ENCODE measurements around the gene PPP3R2. TPM values are rescaled to one million over a fixed set of nuclear protein-coding genes. Genes with fewer than 3 reads are reported as not detected.

Gene PPP3R2
- total RNA-seq, 1 experiment from 2014 or later: not detected

DNA sequence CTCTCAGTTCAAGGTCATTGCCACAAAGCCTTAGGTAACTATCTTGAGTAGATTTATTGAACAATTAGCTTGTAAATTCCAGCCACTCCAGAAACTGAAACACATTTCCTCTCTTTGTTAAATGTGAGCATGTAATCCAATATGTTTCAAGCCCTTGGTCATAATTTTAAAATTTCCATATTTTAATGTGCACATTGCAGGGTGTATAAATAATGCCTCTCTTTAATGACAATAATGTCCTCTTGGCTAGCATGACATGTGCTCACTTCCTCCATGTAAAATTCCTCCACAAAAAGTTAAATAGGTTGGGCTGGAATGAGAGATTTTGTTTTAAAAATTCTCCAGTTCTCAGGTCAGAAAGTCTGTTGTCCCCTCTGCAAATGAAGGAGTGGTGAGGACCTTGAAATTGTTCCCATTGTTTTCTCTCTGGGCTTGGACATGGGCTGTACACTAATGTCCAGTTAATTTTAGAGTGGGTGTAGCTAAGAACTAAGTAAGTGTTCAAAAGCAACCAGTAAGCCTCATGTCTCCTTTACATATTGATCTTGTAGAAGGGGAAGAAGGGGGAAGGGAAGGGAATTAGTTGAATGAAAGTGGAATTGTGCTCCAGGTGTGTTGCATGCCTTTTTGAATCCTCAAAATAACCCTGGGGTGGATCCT, 2.9 kb downstream of the PPP3R2 start:
- H2BK5ac ChIP-seq (ENCODE audit: insufficient read length, low read length): no peak overlapping the region
- H3K4me2 ChIP-seq (ENCODE audit: insufficient read depth, insufficient read length, low read length): no peak overlapping the region
- no peaks in the 10 kb centered on the region for H3K23me2 ChIP-seq (ENCODE audit: insufficient read length, low read depth, low read length, poor library complexity, severe bottlenecking)
- H3K4ac ChIP-seq (ENCODE audit: low read depth, low read length): no peak overlapping the region
- no peak overlapping the region for H3K23ac ChIP-seq (ENCODE audit: insufficient read length, low read depth, low read length)
- Mint-ChIP-seq H3K27ac (no peak overlapping the region), H3K36me3 (ENCODE audit: insufficient read depth in 1 of 3, low read depth in 3 of 3) (no peaks in the 10 kb centered on the region), H3K4me3 (no peak overlapping the region), H3K4me1 (peaks cover 3 to 7% of the 10 kb centered on the region in 2 experiments; a peak in 3 of 4 replicates), H3K27me3 (ENCODE audit: low read depth) (peaks cover 4% of the 10 kb centered on the region; the same call in 1 of the 2 replicates), H3K9me3 (no peaks in the 10 kb centered on the region)
- no peak overlapping the region for H2BK120ac ChIP-seq (ENCODE audit: low read depth, low read length, poor library complexity, severe bottlenecking)
- H4K20me1 ChIP-seq (ENCODE audit: control insufficient read depth, insufficient read depth, insufficient read length): no peaks in the 10 kb centered on the region
- H2AK5ac ChIP-seq (ENCODE audit: insufficient read length, low read length): no peak overlapping the region
- H3K18ac ChIP-seq (ENCODE audit: insufficient read length, low read depth, low read length): no peak overlapping the region
- no peaks in the 10 kb centered on the region for H3K4me1 ChIP-seq (ENCODE audit: insufficient read depth, low read length)
- H2BK15ac ChIP-seq (ENCODE audit: low read depth, low read length): no peak overlapping the region
- no peak overlapping the region for H4K8ac ChIP-seq (replicated peaks; ENCODE audit: insufficient read length, low read depth, low read length)
- H3K9ac ChIP-seq (ENCODE audit: extremely low read depth, insufficient read length, low read length): no peak overlapping the region
- no peak overlapping the region for H2BK12ac ChIP-seq (ENCODE audit: insufficient read length, low read depth, low read length)
- H3K9me3 ChIP-seq (ENCODE audit: control insufficient read depth, low read depth, low read length): no peaks in the 10 kb centered on the region
- TF ChIP-seq, protein P1, sequence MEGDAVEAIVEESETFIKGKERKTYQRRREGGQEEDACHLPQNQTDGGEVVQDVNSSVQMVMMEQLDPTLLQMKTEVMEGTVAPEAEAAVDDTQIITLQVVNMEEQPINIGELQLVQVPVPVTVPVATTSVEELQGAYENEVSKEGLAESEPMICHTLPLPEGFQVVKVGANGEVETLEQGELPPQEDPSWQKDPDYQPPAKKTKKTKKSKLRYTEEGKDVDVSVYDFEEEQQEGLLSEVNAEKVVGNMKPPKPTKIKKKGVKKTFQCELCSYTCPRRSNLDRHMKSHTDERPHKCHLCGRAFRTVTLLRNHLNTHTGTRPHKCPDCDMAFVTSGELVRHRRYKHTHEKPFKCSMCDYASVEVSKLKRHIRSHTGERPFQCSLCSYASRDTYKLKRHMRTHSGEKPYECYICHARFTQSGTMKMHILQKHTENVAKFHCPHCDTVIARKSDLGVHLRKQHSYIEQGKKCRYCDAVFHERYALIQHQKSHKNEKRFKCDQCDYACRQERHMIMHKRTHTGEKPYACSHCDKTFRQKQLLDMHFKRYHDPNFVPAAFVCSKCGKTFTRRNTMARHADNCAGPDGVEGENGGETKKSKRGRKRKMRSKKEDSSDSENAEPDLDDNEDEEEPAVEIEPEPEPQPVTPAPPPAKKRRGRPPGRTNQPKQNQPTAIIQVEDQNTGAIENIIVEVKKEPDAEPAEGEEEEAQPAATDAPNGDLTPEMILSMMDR (conservative IDR thresholded peaks at IDR 0.05): no peak
- H2BK20ac ChIP-seq (ENCODE audit: low read depth, low read length, poor library complexity, severe bottlenecking): no peak overlapping the region
- H3T11ph ChIP-seq (ENCODE audit: low read length): no peak overlapping the region
- H3K79me2 ChIP-seq (ENCODE audit: insufficient read depth, low read length): no peaks in the 10 kb centered on the region
- no peaks in the 10 kb centered on the region for H3K27me3 ChIP-seq (ENCODE audit: insufficient read depth, low read length)
- no peak overlapping the region for H4K91ac ChIP-seq (ENCODE audit: insufficient read length, low read depth, low read length)
- H4K5ac ChIP-seq (ENCODE audit: insufficient read length, low read depth, low read length): no peak overlapping the region
- DNase-seq: no peak
- no peak overlapping the region for H2AFZ ChIP-seq (ENCODE audit: low read length)
- H3K27ac ChIP-seq (ENCODE audit: insufficient read length, low read depth, low read length): no peak overlapping the region
- no peak overlapping the region for H3K14ac ChIP-seq (ENCODE audit: insufficient read depth, low read length)
- no peaks in the 10 kb centered on the region for H3K79me1 ChIP-seq (ENCODE audit: insufficient read depth, low read depth, low read length, poor library complexity, severe bottlenecking)
- no peak overlapping the region for H3K56ac ChIP-seq (ENCODE audit: insufficient read length, low read depth, low read length)

Data from H9 (cell line).